ENCODE results near the gene HOXA11. TPM values are rescaled to one million over a fixed set of nuclear protein-coding genes. Genes with fewer than 3 reads are reported as not detected.

The HOXA11 gene
- total RNA-seq, 2 experiments from 2014 or later, result not detected

DNA sequence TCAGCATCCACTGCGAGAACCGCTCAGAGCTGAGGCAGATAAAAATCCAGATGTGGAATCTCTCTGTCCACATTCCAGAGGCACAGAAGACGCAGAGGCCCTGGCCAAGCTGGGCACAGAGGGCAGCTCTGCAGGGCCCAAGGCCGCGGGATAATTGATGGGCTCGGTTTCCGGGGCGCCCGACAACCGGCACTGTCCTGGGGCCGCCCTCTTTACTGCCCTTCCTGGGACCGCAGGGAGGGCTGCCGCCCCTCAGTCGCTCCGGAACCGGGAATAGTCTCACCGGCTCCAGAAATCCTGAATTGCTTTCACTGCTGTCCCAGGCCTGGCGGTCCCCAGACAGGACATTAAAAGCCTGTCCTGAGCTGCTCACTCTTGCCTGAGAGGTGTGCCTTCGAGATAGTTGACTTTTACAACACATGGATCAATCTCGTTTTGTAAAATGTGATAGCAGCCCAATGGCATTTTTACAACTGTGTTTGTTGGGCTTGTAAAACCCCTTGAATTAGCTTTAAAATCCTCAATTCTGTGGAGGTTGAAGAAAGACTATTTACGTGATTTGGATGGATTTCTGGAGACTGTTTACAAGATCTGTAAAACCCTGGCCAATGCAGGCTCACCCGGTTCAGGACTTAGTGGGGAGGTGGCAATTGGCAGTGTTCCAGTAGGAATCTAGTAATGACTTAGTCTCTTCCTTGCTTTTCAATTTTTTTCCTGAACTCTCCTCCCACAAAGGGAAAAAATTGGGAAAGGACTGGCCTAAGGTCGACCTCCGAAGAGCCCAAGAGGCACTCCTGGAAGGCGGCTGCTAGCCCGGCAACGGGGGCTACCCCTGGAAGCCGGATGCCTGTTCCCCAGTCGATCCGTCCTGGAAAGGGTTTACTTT lies 36.0 kb downstream of the HOXA11 start:
- Mint-ChIP-seq H3K27ac (no peak overlapping the region), H3K4me3 (no peak overlapping the region), H3K4me1 (ENCODE audit: low read depth) (peaks cover 22% of the 10 kb centered on the region), H3K36me3 (ENCODE audit: low read depth) (no peaks in the 10 kb centered on the region), H3K9me3 (no peaks in the 10 kb centered on the region), H3K27me3 (ENCODE audit: low read depth) (peaks cover 82% of the 10 kb centered on the region)
- intact Hi-C loops (cut with micrococcal nuclease), result no loop called here
- CTCF ChIA-PET, result interaction anchor here (0.7 to 3.4 kb wide), 15 partner anchors 8 to 648 kb away, joined by 3 to 16 read pairs (median 5); partner anchors contain the start of gene HOXA7
- no peak for DNase-seq

DNA sequence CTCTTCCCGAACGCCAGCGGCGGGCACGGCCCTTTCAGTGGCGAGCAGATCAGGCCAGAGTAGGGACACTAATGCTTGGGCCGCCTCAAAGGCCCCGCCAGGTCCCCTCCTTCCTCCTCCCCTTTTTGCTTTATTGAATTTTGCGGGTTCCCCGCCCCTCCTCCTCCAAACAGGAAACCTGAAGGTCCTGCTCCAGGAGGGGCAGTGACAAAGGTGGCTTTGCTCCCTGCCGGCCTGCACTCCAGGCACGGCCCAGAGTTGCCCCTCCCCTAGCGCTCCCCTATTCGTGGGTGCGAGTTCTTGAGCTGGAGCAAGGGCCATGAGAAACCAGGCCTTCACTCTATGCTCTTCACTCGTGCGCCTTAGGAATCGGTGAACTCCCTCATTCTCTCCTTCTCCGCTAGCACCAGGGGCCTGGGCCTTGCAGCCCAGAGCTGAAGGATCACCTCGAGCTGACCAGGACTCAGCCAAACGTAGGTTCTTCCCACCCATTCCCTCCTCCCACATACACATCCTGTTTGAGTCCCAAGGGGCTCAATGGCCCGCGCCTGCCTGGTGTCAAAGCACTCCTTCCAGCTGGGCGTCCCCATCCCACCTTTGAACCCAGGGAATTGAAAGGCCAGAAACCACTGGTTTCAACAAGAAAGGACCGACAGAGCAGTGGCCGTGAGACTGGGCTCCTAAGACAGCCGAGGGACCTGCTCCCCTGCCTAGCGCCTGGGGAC lies 36.8 kb downstream of the HOXA11 start:
- no peak for DNase-seq
- Mint-ChIP-seq H3K4me3 (peak overlapping the region; percentile 42), H3K27me3 (ENCODE audit: low read depth) (peaks cover 77% of the 10 kb centered on the region), H3K36me3 (ENCODE audit: low read depth) (no peaks in the 10 kb centered on the region), H3K4me1 (ENCODE audit: low read depth) (peaks cover 22% of the 10 kb centered on the region), H3K27ac (no peak overlapping the region), H3K9me3 (no peaks in the 10 kb centered on the region)
- CTCF ChIA-PET, result interaction anchor here (1.2 to 3.4 kb wide), 4 partner anchors 9 to 27 kb away, joined by 3 to 16 read pairs (median 6); partner anchors contain the start of gene HOXA7
- intact Hi-C loops (cut with micrococcal nuclease), result no loop called here

GRCh38 chr7:27147199-27148030 lies 37.6 kb downstream of the HOXA11 start, which contains the start of gene HOXA6:
Gene HOXA6, minus strand, starts transcription at chr7:27147774. Its CDS starts 25 bp downstream, at chr7:27147749.
- DNase-seq, result no peak
- CTCF ChIA-PET, result interaction anchor here (1.2 to 1.4 kb wide), 2 partner anchors 10 to 11 kb away, joined by 3 read pairs; partner anchors contain the start of gene HOXA7
- intact Hi-C loops (cut with micrococcal nuclease), result no loop called here
- Mint-ChIP-seq H3K36me3 (ENCODE audit: low read depth) (no peaks in the 10 kb centered on the region), H3K27me3 (ENCODE audit: low read depth) (peaks cover 75% of the 10 kb centered on the region), H3K27ac (no peak within 1 kb of the TSS), H3K4me1 (ENCODE audit: low read depth) (peaks cover 22% of the 10 kb centered on the region), H3K4me3 (peak within 1 kb of the TSS; percentile 42), H3K9me3 (no peaks in the 10 kb centered on the region)

- no peaks in the 10 kb centered on the region for H3K36me3 Mint-ChIP-seq (ENCODE audit: low read depth)
- H3K9me3 Mint-ChIP-seq, result no peaks in the 10 kb centered on the region
These were observed 38.4 kb downstream of the HOXA11 start for GRCh38 chr7:27146491-27147198.

GRCh38 chr7:27145914-27146412 lies 39.1 kb downstream of the HOXA11 start:
- H3K27me3 Mint-ChIP-seq (ENCODE audit: low read depth), result peaks cover 68% of the 10 kb centered on the region
- no peak for DNase-seq
- intact Hi-C loops (cut with micrococcal nuclease), result no loop called here
- no peak overlapping the region for H3K4me3 Mint-ChIP-seq
- no peak overlapping the region for H3K27ac Mint-ChIP-seq
- CTCF ChIA-PET, result interaction anchor here (0.6 to 1.4 kb wide), 2 partner anchors 15 to 34 kb away, joined by 3 to 5 read pairs; no protein-coding TSS in a partner anchor
- peaks cover 13% of the 10 kb centered on the region for H3K4me1 Mint-ChIP-seq (ENCODE audit: low read depth)
- H3K36me3 Mint-ChIP-seq (ENCODE audit: low read depth), result no peaks in the 10 kb centered on the region
- no peaks in the 10 kb centered on the region for H3K9me3 Mint-ChIP-seq

More at GRCh38 chr7:27146491-27147198, 38.4 kb downstream of the HOXA11 start:
- H3K27me3 Mint-ChIP-seq (ENCODE audit: low read depth), result peaks cover 72% of the 10 kb centered on the region
- H3K4me1 Mint-ChIP-seq (ENCODE audit: low read depth), result peaks cover 20% of the 10 kb centered on the region
- CTCF ChIA-PET, result no interaction called here
- no peak for DNase-seq
- no peak overlapping the region for H3K4me3 Mint-ChIP-seq
- intact Hi-C loops (cut with micrococcal nuclease), result no loop called here
- H3K27ac Mint-ChIP-seq, result no peak overlapping the region

- H3K27me3 Mint-ChIP-seq (ENCODE audit: low read depth), result peaks cover 68% of the 10 kb centered on the region
These were observed 39.7 kb downstream of the HOXA11 start for GRCh38 chr7:27145165-27145913.

DNA sequence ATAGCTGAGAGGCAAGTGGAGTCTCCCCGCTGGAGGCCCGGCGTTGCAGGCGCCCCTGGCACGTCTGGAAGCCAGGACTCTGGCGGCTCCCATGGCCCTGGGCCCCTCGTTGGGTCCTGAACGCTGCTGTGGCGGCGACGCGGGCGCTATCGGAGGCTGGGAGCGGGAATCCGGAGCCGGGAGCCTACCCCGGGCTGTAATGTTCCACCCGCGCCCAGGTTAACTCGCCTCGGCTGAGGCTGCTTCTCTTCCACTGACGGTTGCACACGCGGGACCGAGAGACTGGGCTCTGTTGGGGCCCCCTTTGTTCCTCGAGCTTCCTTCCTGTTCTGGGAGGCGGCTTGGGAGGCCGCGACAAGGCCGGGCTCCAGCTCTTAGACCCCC lies 40.3 kb downstream of the HOXA11 start:
- peaks cover 9% of the 10 kb centered on the region for H3K4me1 Mint-ChIP-seq (ENCODE audit: low read depth)
- no peaks in the 10 kb centered on the region for H3K9me3 Mint-ChIP-seq
- H3K36me3 Mint-ChIP-seq (ENCODE audit: low read depth), result no peaks in the 10 kb centered on the region
- peaks cover 63% of the 10 kb centered on the region for H3K27me3 Mint-ChIP-seq (ENCODE audit: low read depth)
- intact Hi-C loops (cut with micrococcal nuclease), result no loop called here
- DNase-seq, result no peak
- CTCF ChIA-PET, result interaction anchor here (0.6 to 1.4 kb wide), 3 partner anchors 35 to 393 kb away, joined by 3 to 5 read pairs (median 3); no protein-coding TSS in a partner anchor
- no peak overlapping the region for H3K27ac Mint-ChIP-seq
- no peak overlapping the region for H3K4me3 Mint-ChIP-seq

More at GRCh38 chr7:27145165-27145913, 39.7 kb downstream of the HOXA11 start:
- peaks cover 10% of the 10 kb centered on the region for H3K4me1 Mint-ChIP-seq (ENCODE audit: low read depth)
- no peak for DNase-seq
- no peak overlapping the region for H3K4me3 Mint-ChIP-seq
- no peak overlapping the region for H3K27ac Mint-ChIP-seq
- CTCF ChIA-PET, result interaction anchor here (0.6 to 1.4 kb wide), 5 partner anchors 16 to 828 kb away, joined by 3 to 5 read pairs (median 3); no protein-coding TSS in a partner anchor
- intact Hi-C loops (cut with micrococcal nuclease), result no loop called here
- H3K36me3 Mint-ChIP-seq (ENCODE audit: low read depth), result no peaks in the 10 kb centered on the region
- H3K9me3 Mint-ChIP-seq, result no peaks in the 10 kb centered on the region

- H3K36me3 Mint-ChIP-seq (ENCODE audit: low read depth), result no peaks in the 10 kb centered on the region
- H3K4me3 Mint-ChIP-seq, result no peak overlapping the region
- H3K27ac Mint-ChIP-seq, result no peak overlapping the region
- no peak for DNase-seq
- intact Hi-C loops (cut with micrococcal nuclease), result no loop called here
- no peaks in the 10 kb centered on the region for H3K9me3 Mint-ChIP-seq
- H3K4me1 Mint-ChIP-seq (ENCODE audit: low read depth), result peaks cover 9% of the 10 kb centered on the region
- CTCF ChIA-PET, result interaction anchor here (0.6 to 1.4 kb wide), 3 partner anchors 11 to 392 kb away, joined by 3 to 5 read pairs (median 3); no protein-coding TSS in a partner anchor
- H3K27me3 Mint-ChIP-seq (ENCODE audit: low read depth), result peaks cover 58% of the 10 kb centered on the region
These were observed 40.9 kb downstream of the HOXA11 start for GRCh38 chr7:27143950-27144780.

GRCh38 chr7:27143023-27143949 lies 41.7 kb downstream of the HOXA11 start, which contains the start of gene HOXA5:
Gene HOXA5, minus strand, starts transcription at chr7:27143681. Its CDS starts 74 bp downstream, at chr7:27143607.
- H3K4me3 Mint-ChIP-seq, result no peak within 1 kb of the TSS
- H3K9me3 Mint-ChIP-seq, result no peaks in the 10 kb centered on the region
- no peaks in the 10 kb centered on the region for H3K36me3 Mint-ChIP-seq (ENCODE audit: low read depth)
- no peak for DNase-seq
- peaks cover 3% of the 10 kb centered on the region for H3K4me1 Mint-ChIP-seq (ENCODE audit: low read depth)
- CTCF ChIA-PET, result interaction anchor here (1.3 kb wide), 1 partner anchor 10 kb away, joined by 3 read pairs; no protein-coding TSS in a partner anchor
- no peak within 1 kb of the TSS for H3K27ac Mint-ChIP-seq
- intact Hi-C loops (cut with micrococcal nuclease), result no loop called here
- H3K27me3 Mint-ChIP-seq (ENCODE audit: low read depth), result peaks cover 59% of the 10 kb centered on the region

Measured in activated naive CD4-positive, alpha-beta T cell treated with anti-CD3 and anti-CD28 coated beads for 36 hours (primary cell).